HepG2 (cell line): ENCODE results near the gene CTSW. TPM values are rescaled to one million over a fixed set of nuclear protein-coding genes. Genes with fewer than 3 reads are reported as not detected.

Experiments used
- ATAC-seq: fragments of 200-7000 bp; cut with Tn5 transposase; 3 replicates; pipeline ENCODE4 v1.9.1; 2020; ENCODE audit warnings: mild to moderate bottlenecking, moderate library complexity
- BruUV-seq: library from RNA; stranded (reverse); fragments of 400-500 nt; replicated peaks from 2 replicates; lab custom pipeline; 2021; lab: Mats Ljungman, UMichigan
- CTCF ChIA-PET: fragments of 300-600 bp; formaldehyde crosslinking; extraction: SDS; loops from one replicate; lab custom pipeline; 2021; ENCODE audit warnings: low total read pairs, inconsistent platforms, low intra/inter-chr PET ratio; lab: Yijun Ruan, JAX
- POLR2A ChIA-PET: fragments of 350-600 bp; sonication (Branson Sonifier 250); formaldehyde crosslinking; loops from one replicate; lab custom pipeline; 2020; ENCODE audit warnings: antibody characterized with exemption, inconsistent platforms; lab: Yijun Ruan, JAX
- DNase-seq: peaks from one replicate; pipeline ENCODE4 v3.0.0-alpha.2; 2015; ENCODE audit warnings: low spot score
- FAIRE-seq: peaks from 3 replicates; lab custom pipeline; 2011; peaks lifted over from hg19 to GRCh38; lab: Jason Lieb, UNC
- H2AFZ ChIP-seq: one replicate; pipeline ENCODE4 v1.6.1; 2011; ENCODE audit warnings: low read length, inconsistent platforms
- H3K27ac ChIP-seq: fragments of 300-600 bp; 3 replicates; pipeline ENCODE4 v1.8.0; 2011; ENCODE audit warnings: mixed run types, mild to moderate bottlenecking, mixed read lengths, low read length, inconsistent platforms; ENCODE audit not compliant: insufficient read depth; ENCODE audit errors: extremely low read length
- H3K27me3 ChIP-seq, 2 experiments: fragments of 200-600 bp in 1 of 2; 2 replicates in 1 of 2; 3 replicates in 1 of 2; pipeline versions ENCODE4 v1.6.0 to v1.8.0; 2011; ENCODE audit warnings: low read length in 2 of 2, mild to moderate bottlenecking in 2 of 2, moderate library complexity in 2 of 2, inconsistent platforms in 1 of 2; ENCODE audit not compliant: insufficient read depth in 2 of 2, control insufficient read depth in 1 of 2
- H3K36me3 ChIP-seq, 2 experiments: fragments of 200-600 bp in 1 of 2; replicated peaks in 1 of 2; 2 replicates in 1 of 2; 3 replicates in 1 of 2; pipeline versions ENCODE4 v1.5.1 to v1.8.0; 2011; ENCODE audit warnings: low read length in 2 of 2, inconsistent platforms in 1 of 2; ENCODE audit not compliant: insufficient read depth in 2 of 2, control insufficient read depth in 1 of 2
- H3K4me1 ChIP-seq: 2 replicates; pipeline ENCODE4 v1.5.1; 2012; ENCODE audit warnings: low read length, inconsistent platforms; ENCODE audit not compliant: insufficient read depth
- H3K4me2 ChIP-seq: 2 replicates; pipeline ENCODE4 v1.6.0; 2011; ENCODE audit warnings: low read depth, low read length, inconsistent platforms
- H3K4me3 ChIP-seq, 3 experiments: fragments of 200-600 bp in 1 of 3; sonication (generic), shearing (Covaris generic) in 1 of 3; replicated peaks in 1 of 3; 2 replicates each; pipeline ENCODE4 v1.5.1; 2011 to 2016; ENCODE audit warnings: low read length in 3 of 3, inconsistent platforms in 2 of 3, low read depth in 2 of 3, mild to moderate bottlenecking in 2 of 3, control low read depth in 1 of 3, mixed read lengths in 1 of 3; ENCODE audit not compliant: insufficient read depth in 1 of 3
- H3K79me2 ChIP-seq: one replicate; pipeline ENCODE4 v1.6.1; 2011; ENCODE audit warnings: low read length, inconsistent platforms; ENCODE audit not compliant: insufficient read depth
- H3K9ac ChIP-seq: 2 replicates; pipeline ENCODE4 v1.6.0; 2011; ENCODE audit warnings: mild to moderate bottlenecking, low read depth, low read length, inconsistent platforms; ENCODE audit not compliant: insufficient read depth
- H3K9me3 ChIP-seq: 2 replicates; pipeline ENCODE4 v1.5.1; 2012; ENCODE audit warnings: mild to moderate bottlenecking, low read length
- H4K20me1 ChIP-seq: 2 replicates; pipeline ENCODE4 v1.6.0; 2011; ENCODE audit warnings: inconsistent platforms, mild to moderate bottlenecking, low read length, moderate library complexity; ENCODE audit not compliant: insufficient read depth
- AGO2 ChIP-seq: fragments of 200-400 bp; formaldehyde crosslinking; optimal IDR thresholded peaks from 2 replicates; pipeline ENCODE3; 2017; ENCODE audit warnings: mild to moderate bottlenecking, low read depth, low read length, moderate library complexity
- ZNF18 ChIP-seq: sonication (generic); formaldehyde crosslinking; IDR thresholded peaks from 2 replicates; pipeline ENCODE4 v1.8.0; 2022; ENCODE audit warnings: mild to moderate bottlenecking, missing genetic modification reagents; ENCODE audit not compliant: insufficient replicate concordance
- WGBS: methylation state at CpG from one replicate; pipeline ENCODE4 v1.1.6; 2017; ENCODE audit warnings: low lambda C conversion rate; 5-methylcytosine and 5-hydroxymethylcytosine counted together
- in situ Hi-C: cut with HindIII; loops from 2 replicates; pipeline ENCODE4 v1.10.0; 2017; ENCODE audit warnings: low pct_unique_long_range_greater_than_20kb; ENCODE audit not compliant: extremely low pct_ligation_motif_present
- intact Hi-C: fragments of 100-400 bp; cut with micrococcal nuclease; formaldehyde crosslinking; loops from one replicate; pipeline ENCODE4 v1.10.0; 2022; ENCODE audit not compliant: unreplicated experiment
- polyA plus RNA-seq, 8 experiments: library from polyadenylated mRNA; depleted of rRNA in 3 of 8; stranded (reverse) in 7 of 8; unstranded in 1 of 8; fragments of >200 nt; fragmentation: Illumina TruSeq in 4 of 8; extraction: Trizol in 4 of 8; gene quantifications; 2 replicates each; pipeline versions ENCODE4 v1.2.1 to v1.2.3, GENCODE V29; 2011 to 2016; ENCODE audit warnings: low read depth in 4 of 8, missing spikeins in 1 of 8, mixed read lengths in 1 of 8; ENCODE audit not compliant: insufficient read depth in 1 of 8
- total RNA-seq, 5 experiments: library from RNA; depleted of rRNA; stranded (reverse); fragments of >200 nt; fragmentation: Illumina TruSeq; extraction: Trizol; gene quantifications; 2 replicates each; pipeline ENCODE4 v1.2.3, GENCODE V29; 2016; ENCODE audit warnings: low read depth in 1 of 5

The CTSW gene
- total and polyA plus RNA-seq, 2 of the 13 experiments (the other 11 are each of a cell fraction or from before 2014, with no cell fraction given): 0.09 TPM; not detected in 1

GRCh38 chr11:65882120-65883057, 2.8 kb downstream of the CTSW start:
- H4K20me1 ChIP-seq: no peaks in the 10 kb centered on the region
- no peak overlapping the region for H2AFZ ChIP-seq
- TF ChIP-seq AGO2 (peak; percentile 63), ZNF18 (no peak)
- H3K9ac ChIP-seq: no peak overlapping the region
- in situ Hi-C loops: loop anchor here (5.0 kb wide), 1 partner anchor 105 kb away; no protein-coding TSS in a partner anchor
- FAIRE-seq: no peak
- no peak overlapping the region for H3K4me2 ChIP-seq
- 98% methylated on average over 19 of the region's 30 CpGs for WGBS
- no peaks in the 10 kb centered on the region for H3K9me3 ChIP-seq
- H3K4me3 ChIP-seq: no peak overlapping the region
- no TSS peak for BruUV-seq
- intact Hi-C loops: no loop called here
- DNase-seq: no peak
- POLR2A ChIA-PET: no interaction called here
- no peaks in the 10 kb centered on the region for H3K79me2 ChIP-seq
- H3K27ac ChIP-seq: no peak overlapping the region
- peaks cover 39% of the 10 kb centered on the region for H3K4me1 ChIP-seq
- H3K27me3 ChIP-seq: no peaks in the 10 kb centered on the region
- CTCF ChIA-PET: interaction anchor here (2.9 kb wide), 1 partner anchor 106 kb away, joined by 77 read pairs; no protein-coding TSS in a partner anchor
- peaks cover 4 to 19% of the 10 kb centered on the region in 2 experiments; a peak in 4 of 5 replicates for H3K36me3 ChIP-seq
- ATAC-seq: no peak
